ENCODE measurements around the gene RASGRF2. TPM values are rescaled to one million over a fixed set of nuclear protein-coding genes. Genes with fewer than 3 reads are reported as not detected.
A peak's percentile ranks its signal among the peaks of the same experiment; 100 is the strongest.

The RASGRF2 gene
- total RNA-seq, 2 experiments from 2014 or later = 4.8 to 12.3 TPM

DNA sequence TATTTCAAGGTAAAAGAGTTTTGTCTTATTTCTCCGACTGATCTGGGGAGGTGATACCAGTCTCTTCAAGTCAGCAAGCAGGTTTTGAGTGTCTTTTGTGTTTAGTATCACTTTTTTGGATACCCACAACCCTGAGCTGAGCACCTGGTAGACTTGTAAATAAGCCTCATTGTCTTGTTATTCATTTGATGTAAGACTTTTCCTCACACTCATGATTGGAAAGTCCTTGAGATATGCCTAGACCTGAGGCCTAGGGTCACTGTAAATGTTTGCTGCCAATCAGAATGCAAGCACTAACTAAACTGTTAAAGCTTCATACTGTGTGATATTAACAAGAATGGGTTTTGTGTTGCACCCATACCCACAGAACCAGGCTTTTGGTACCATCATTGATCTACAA is 172.2 kb downstream of the RASGRF2 start:
- Mint-ChIP-seq H3K4me3 (no peak overlapping the region), H3K36me3 (peaks cover 3% of the 10 kb centered on the region), H3K9me3 (ENCODE audit: low read depth) (no peaks in the 10 kb centered on the region), H3K4me1 (no peaks in the 10 kb centered on the region), H3K27me3 (no peaks in the 10 kb centered on the region), H3K27ac (no peak overlapping the region)
- CTCF ChIA-PET = no interaction called here
- no peak for ATAC-seq
- DNase-seq = no peak

DNA sequence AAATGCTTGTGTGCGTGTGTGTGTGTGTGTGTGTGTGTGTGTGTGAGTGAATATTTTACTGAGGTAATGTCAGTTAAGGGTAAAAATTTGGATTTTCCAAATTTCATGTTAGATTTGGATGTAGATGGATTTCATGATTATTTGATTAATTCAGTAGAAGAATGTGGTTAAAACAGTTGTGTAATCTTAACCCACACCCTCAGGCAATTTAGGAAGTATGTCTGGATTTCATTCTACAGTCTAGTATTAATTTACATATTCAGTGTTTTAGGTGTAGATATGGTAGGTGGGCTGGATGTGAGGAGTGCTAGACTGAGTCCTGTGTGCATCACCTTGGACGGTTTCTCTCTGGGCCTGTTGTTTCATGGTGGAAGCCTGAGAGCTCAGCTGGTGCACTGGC is 173.9 kb downstream of the RASGRF2 start:
- H3K27ac Mint-ChIP-seq = no peak overlapping the region
- H3K36me3 Mint-ChIP-seq = peaks cover 4% of the 10 kb centered on the region
- DNase-seq (no peak), ATAC-seq (no peak)
- H3K27me3 Mint-ChIP-seq = no peaks in the 10 kb centered on the region
- no peak overlapping the region for H3K4me3 Mint-ChIP-seq
- no peaks in the 10 kb centered on the region for H3K4me1 Mint-ChIP-seq
- CTCF ChIA-PET = no interaction called here
- H3K9me3 Mint-ChIP-seq (ENCODE audit: low read depth) = no peaks in the 10 kb centered on the region

GRCh38 chr5:81134566-81134965 is 174.4 kb downstream of the RASGRF2 start:
- peaks cover 4% of the 10 kb centered on the region for H3K36me3 Mint-ChIP-seq
- DNase-seq = no peak
- no peaks in the 10 kb centered on the region for H3K9me3 Mint-ChIP-seq (ENCODE audit: low read depth)
- ATAC-seq = no peak
- H3K4me1 Mint-ChIP-seq = no peaks in the 10 kb centered on the region
- no peak overlapping the region for H3K27ac Mint-ChIP-seq
- no peak overlapping the region for H3K4me3 Mint-ChIP-seq
- CTCF ChIA-PET = interaction anchor here (1.1 kb wide), 1 partner anchor 26 kb away, joined by 3 read pairs; no protein-coding TSS in a partner anchor
- no peaks in the 10 kb centered on the region for H3K27me3 Mint-ChIP-seq

DNA sequence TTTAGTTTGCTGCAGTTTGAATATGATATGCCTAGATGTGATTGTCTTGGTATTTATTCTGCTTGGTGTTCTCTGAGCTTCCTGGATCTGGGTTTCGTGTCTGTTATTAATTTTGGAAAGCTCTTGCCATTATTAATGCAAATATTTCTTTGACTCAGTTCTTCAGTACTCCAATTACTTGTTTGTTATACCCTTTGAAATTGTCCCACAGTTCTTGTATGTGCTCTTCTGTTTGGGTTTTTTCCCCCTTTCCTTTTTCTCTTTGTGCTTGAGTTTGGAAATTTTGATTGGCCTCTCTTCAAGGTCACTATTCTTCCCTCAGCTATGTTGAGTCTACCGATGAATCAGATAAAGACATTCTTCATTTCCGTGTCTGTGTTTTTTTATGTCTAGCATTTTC is 176.4 kb downstream of the RASGRF2 start:
- Mint-ChIP-seq H3K36me3 (peaks cover 4% of the 10 kb centered on the region), H3K27me3 (no peaks in the 10 kb centered on the region), H3K4me3 (no peak overlapping the region), H3K4me1 (no peaks in the 10 kb centered on the region), H3K9me3 (ENCODE audit: low read depth) (no peaks in the 10 kb centered on the region), H3K27ac (no peak overlapping the region)
- DNase-seq = no peak
- no peak for ATAC-seq
- CTCF ChIA-PET = interaction anchor here (2.1 kb wide), 1 partner anchor 22 kb away, joined by 5 read pairs; no protein-coding TSS in a partner anchor

GRCh38 chr5:81137833-81138232 is 177.7 kb downstream of the RASGRF2 start:
- DNase-seq = no peak
- Mint-ChIP-seq H3K4me1 (no peaks in the 10 kb centered on the region), H3K36me3 (peaks cover 4% of the 10 kb centered on the region), H3K27me3 (no peaks in the 10 kb centered on the region), H3K9me3 (ENCODE audit: low read depth) (no peaks in the 10 kb centered on the region), H3K27ac (no peak overlapping the region), H3K4me3 (no peak overlapping the region)
- ATAC-seq = no peak
- CTCF ChIA-PET = interaction anchor here (1.0 to 2.1 kb wide), 3 partner anchors 23 to 57 kb away, joined by 3 to 5 read pairs (median 3); no protein-coding TSS in a partner anchor

GRCh38 chr5:81140441-81140840 is 180.3 kb downstream of the RASGRF2 start:
- Mint-ChIP-seq H3K4me1 (no peaks in the 10 kb centered on the region), H3K36me3 (peaks cover 4% of the 10 kb centered on the region), H3K27me3 (no peaks in the 10 kb centered on the region), H3K4me3 (no peak overlapping the region), H3K9me3 (ENCODE audit: low read depth) (no peaks in the 10 kb centered on the region), H3K27ac (no peak overlapping the region)
- ATAC-seq (no peak), DNase-seq (no peak)
- CTCF ChIA-PET = no interaction called here

GRCh38 chr5:81140943-81141342 is 180.8 kb downstream of the RASGRF2 start:
- CTCF ChIA-PET = no interaction called here
- Mint-ChIP-seq H3K27ac (no peak overlapping the region), H3K27me3 (no peaks in the 10 kb centered on the region), H3K36me3 (peaks cover 4% of the 10 kb centered on the region), H3K4me1 (no peaks in the 10 kb centered on the region), H3K4me3 (no peak overlapping the region), H3K9me3 (ENCODE audit: low read depth) (no peaks in the 10 kb centered on the region)
- DNase-seq (no peak), ATAC-seq (no peak)

GRCh38 chr5:81142108-81142507 is 181.9 kb downstream of the RASGRF2 start:
- no peak overlapping the region for H3K27ac Mint-ChIP-seq
- H3K9me3 Mint-ChIP-seq (ENCODE audit: low read depth) = no peaks in the 10 kb centered on the region
- CTCF ChIA-PET = no interaction called here
- peaks cover 1% of the 10 kb centered on the region for H3K36me3 Mint-ChIP-seq
- ATAC-seq (no peak), DNase-seq (no peak)
- H3K27me3 Mint-ChIP-seq = no peaks in the 10 kb centered on the region
- H3K4me3 Mint-ChIP-seq = no peak overlapping the region
- H3K4me1 Mint-ChIP-seq = no peaks in the 10 kb centered on the region

DNA sequence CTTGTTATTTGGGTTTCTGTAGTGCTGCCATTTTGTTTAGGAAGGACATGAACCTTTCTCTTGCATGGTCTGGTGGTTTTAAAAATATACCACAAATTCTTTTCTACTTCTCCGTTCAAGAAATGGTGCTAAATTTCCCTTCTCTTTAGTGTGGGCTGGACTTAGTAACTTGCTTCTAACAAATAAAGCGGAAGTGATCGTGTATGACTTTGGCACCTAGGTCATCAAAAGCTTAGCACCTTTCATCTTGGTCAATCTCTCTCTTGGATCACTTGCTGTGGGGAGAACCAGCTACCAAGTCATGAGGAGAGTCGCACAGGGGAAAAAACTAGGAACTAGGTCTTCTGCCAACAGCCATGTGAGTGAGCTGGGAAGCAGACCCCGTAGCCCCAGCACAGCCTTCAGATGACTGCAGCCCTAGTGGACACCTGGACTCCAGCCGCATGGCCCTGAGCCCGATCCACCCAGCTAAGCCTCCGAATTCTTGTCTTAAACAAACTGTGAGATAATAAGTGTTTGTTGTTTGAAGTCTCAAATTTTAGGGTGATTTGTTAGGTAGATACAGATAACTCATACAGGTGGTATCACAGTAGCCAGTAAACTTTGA is 185.3 kb downstream of the RASGRF2 start:
- H3K9me3 Mint-ChIP-seq (ENCODE audit: low read depth) = no peaks in the 10 kb centered on the region
- H3K27me3 Mint-ChIP-seq = no peaks in the 10 kb centered on the region
- H3K27ac Mint-ChIP-seq = no peak overlapping the region
- no peaks in the 10 kb centered on the region for H3K36me3 Mint-ChIP-seq
- no peak for ATAC-seq
- DNase-seq = no peak
- H3K4me3 Mint-ChIP-seq = no peak overlapping the region
- CTCF ChIA-PET = no interaction called here
- H3K4me1 Mint-ChIP-seq = peaks cover 8% of the 10 kb centered on the region

DNA sequence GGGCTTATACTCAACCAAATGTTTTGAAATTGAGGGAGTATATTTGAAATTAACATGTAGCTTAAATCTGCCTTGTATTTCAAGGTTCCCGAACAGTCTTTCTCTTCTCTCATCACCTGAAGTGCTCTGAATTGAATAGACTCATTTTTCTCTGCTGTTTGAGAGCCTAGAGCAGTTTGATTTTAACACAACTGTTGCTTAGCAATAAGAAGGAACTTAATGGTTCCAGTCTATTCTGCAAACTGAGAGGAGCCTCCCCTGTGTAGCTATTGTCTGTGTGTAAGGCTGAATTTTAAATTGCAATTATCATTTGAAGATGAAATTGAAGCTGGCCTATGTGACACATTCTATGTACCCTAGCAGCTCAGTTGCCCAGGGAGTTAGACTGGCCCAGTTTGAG is 185.9 kb downstream of the RASGRF2 start:
- Mint-ChIP-seq H3K4me3 (no peak overlapping the region), H3K27me3 (no peaks in the 10 kb centered on the region), H3K36me3 (no peaks in the 10 kb centered on the region), H3K9me3 (ENCODE audit: low read depth) (no peaks in the 10 kb centered on the region), H3K27ac (no peak overlapping the region), H3K4me1 (peaks cover 8% of the 10 kb centered on the region)
- no peak for ATAC-seq
- CTCF ChIA-PET = interaction anchor here (1.0 kb wide), 1 partner anchor 18 kb away, joined by 3 read pairs; no protein-coding TSS in a partner anchor
- no peak for DNase-seq

DNA sequence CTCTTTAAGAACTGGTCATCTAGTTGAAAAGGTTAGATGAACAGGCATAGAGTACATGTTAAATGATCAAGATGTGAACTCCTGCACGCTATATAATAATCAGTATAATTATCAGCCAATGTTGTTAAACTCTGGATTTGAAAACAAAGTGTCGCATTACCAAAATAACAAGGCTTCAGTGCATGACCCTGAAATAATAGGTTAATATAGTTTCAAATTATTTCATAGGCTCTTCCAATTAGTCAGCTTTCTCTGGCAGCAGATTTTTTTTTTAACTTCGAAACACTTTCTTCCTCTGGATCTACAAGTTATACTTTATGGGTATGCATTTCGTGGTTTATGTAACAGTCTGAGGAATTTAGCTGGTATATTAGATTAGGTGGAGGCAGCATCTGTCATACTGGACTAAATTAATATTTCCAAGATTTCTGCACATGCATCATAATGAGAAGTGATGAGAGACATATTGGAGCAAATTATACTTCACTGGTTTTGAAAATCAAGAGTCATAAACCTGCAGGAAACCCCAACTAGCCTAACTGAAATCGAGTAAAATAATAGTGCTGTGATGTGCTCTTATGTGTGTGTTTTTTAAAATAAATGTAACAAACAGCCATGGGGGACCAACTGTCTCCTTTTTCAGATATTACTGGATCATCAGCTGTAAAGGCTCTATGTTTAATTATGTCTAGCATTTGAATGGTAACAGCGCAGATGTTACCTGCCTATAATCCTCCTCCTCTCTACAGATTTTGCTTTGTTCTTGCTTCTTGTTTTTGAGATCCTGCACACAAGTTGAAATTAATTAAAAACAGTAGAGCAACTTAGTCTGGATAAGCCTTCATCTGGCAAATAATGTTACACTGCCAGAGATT is 187.1 kb downstream of the RASGRF2 start:
- CTCF ChIA-PET = interaction anchor here (1.0 to 1.7 kb wide), 3 partner anchors 19 to 48 kb away, joined by 3 to 6 read pairs (median 3); no protein-coding TSS in a partner anchor
- H3K4me3 Mint-ChIP-seq = no peak overlapping the region

DNA sequence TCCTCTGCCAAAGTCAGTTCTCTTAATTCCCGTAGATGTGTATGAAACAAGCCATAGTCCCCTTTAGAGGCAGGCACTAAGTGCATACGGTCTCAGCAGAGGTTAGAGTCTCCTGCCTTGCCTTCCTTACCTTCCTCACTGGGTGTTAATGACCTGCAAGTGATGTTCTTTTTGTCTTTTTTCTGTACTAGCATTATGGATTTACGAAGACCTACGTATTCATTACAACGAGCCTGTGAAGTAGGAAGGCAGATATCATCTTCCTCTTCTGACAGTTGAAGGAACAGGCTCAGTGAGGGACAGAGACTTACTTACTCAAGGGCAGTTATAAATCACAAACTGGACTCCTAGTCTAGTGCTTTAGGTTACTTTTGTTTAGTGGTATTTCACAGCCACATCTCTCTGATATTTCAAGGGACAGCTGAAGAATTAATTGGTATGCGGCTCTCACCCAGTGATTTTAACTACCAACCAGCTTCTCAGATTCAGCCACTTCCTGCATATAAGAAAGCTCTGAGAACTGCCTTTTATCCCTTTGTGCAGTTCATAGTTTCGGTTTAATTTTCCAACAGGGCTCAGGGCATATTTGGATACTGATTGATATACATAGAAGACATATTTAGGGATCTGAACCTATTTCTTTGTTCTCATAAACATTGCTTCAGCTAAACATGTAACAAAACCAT is 187.9 kb downstream of the RASGRF2 start:
- Mint-ChIP-seq H3K4me1 (peaks cover 8% of the 10 kb centered on the region), H3K4me3 (peak overlapping the region; percentile 23), H3K9me3 (ENCODE audit: low read depth) (peaks cover under 1% of the 10 kb centered on the region), H3K36me3 (peaks cover under 1% of the 10 kb centered on the region), H3K27ac (peak overlapping the region; percentile 59), H3K27me3 (no peaks in the 10 kb centered on the region)
- DNase-seq (no peak), ATAC-seq (peak; percentile 51)
- CTCF ChIA-PET = interaction anchor here (1.0 to 1.7 kb wide), 2 partner anchors 40 to 47 kb away, joined by 3 to 6 read pairs; no protein-coding TSS in a partner anchor

More for the DNA sequence above, 187.1 kb downstream of the RASGRF2 start:
- ATAC-seq (no peak), DNase-seq (no peak)
- peaks cover 8% of the 10 kb centered on the region for H3K4me1 Mint-ChIP-seq
- H3K9me3 Mint-ChIP-seq (ENCODE audit: low read depth) = no peaks in the 10 kb centered on the region
- H3K27me3 Mint-ChIP-seq = no peaks in the 10 kb centered on the region
- no peak overlapping the region for H3K27ac Mint-ChIP-seq
- H3K36me3 Mint-ChIP-seq = no peaks in the 10 kb centered on the region

GRCh38 chr5:81151546-81151945 is 191.4 kb downstream of the RASGRF2 start:
- Mint-ChIP-seq H3K36me3 (peaks cover 10% of the 10 kb centered on the region), H3K27me3 (no peaks in the 10 kb centered on the region)
- CTCF ChIA-PET = interaction anchor here (1.1 kb wide), 1 partner anchor 12 kb away, joined by 3 read pairs; no protein-coding TSS in a partner anchor

More at GRCh38 chr5:81151546-81151945, 191.4 kb downstream of the RASGRF2 start:
- H3K4me3 Mint-ChIP-seq = no peak overlapping the region
- peaks cover 8% of the 10 kb centered on the region for H3K4me1 Mint-ChIP-seq
- ATAC-seq (no peak), DNase-seq (no peak)
- H3K27ac Mint-ChIP-seq = no peak overlapping the region
- peaks cover 8% of the 10 kb centered on the region for H3K9me3 Mint-ChIP-seq (ENCODE audit: low read depth)
